WTC11 (cell line): Measurements from ENCODE around the gene DCTPP1. TPM values are rescaled to one million over a fixed set of nuclear protein-coding genes. Genes with fewer than 3 reads are reported as not detected.

Experiments used
- ATAC-seq: fragments of 200-7000 bp; cut with Tn5 transposase; 2 replicates; pipeline ENCODE4 v1.10.0; 2021; ENCODE audit warnings: mild to moderate bottlenecking, moderate library complexity
- CTCF ChIA-PET: fragments of 300-600 bp; sonication (Branson Sonifier 250); formaldehyde crosslinking; loops from one replicate; lab custom pipeline; 2021; ENCODE audit warnings: antibody characterized with exemption; lab: Charles Lee
- POLR2A ChIA-PET: fragments of 350-600 bp; sonication (Branson Sonifier 250); formaldehyde crosslinking; loops from one replicate; lab custom pipeline; 2021; ENCODE audit warnings: antibody characterized with exemption; lab: Charles Lee
- DNase-seq: peaks from one replicate; pipeline ENCODE4 v3.0.0; 2021; ENCODE audit warnings: low spot score
- H3K27ac Mint-ChIP-seq: 2 replicates; pipeline ENCODE4 v1.8.0; 2021; ENCODE audit warnings: mixed read lengths
- H3K27me3 Mint-ChIP-seq: 2 replicates; pipeline ENCODE4 v1.8.0; 2021; ENCODE audit warnings: low read depth, mild to moderate bottlenecking, moderate library complexity, mixed read lengths
- H3K36me3 Mint-ChIP-seq: 2 replicates; pipeline ENCODE4 v1.8.0; 2021; ENCODE audit warnings: mixed read lengths
- H3K4me1 Mint-ChIP-seq: 2 replicates; pipeline ENCODE4 v1.8.0; 2022; ENCODE audit warnings: mixed read lengths
- H3K4me3 Mint-ChIP-seq: 2 replicates; pipeline ENCODE4 v1.8.0; 2021; ENCODE audit warnings: mild to moderate bottlenecking, moderate library complexity, mixed read lengths
- H3K9me3 Mint-ChIP-seq: 2 replicates; pipeline ENCODE4 v1.8.0; 2021; ENCODE audit warnings: mixed read lengths
- CREM ChIP-seq: sonication (generic); formaldehyde crosslinking; IDR thresholded peaks from 2 replicates; pipeline ENCODE4 v1.8.1; 2022; ENCODE audit warnings: mild to moderate bottlenecking, missing genetic modification reagents, moderate library complexity
- E2F5 ChIP-seq: sonication (generic); formaldehyde crosslinking; IDR thresholded peaks from 2 replicates; pipeline ENCODE4 v1.8.1; 2022; ENCODE audit warnings: mild to moderate bottlenecking, moderate library complexity, missing genetic modification reagents
- ELF4 ChIP-seq: sonication (generic); formaldehyde crosslinking; IDR thresholded peaks from 2 replicates; pipeline ENCODE4 v1.8.1; 2022; ENCODE audit warnings: low read depth, mild to moderate bottlenecking, moderate library complexity, missing genetic modification reagents
- FOXJ3 ChIP-seq: sonication (generic); formaldehyde crosslinking; IDR thresholded peaks from 2 replicates; pipeline ENCODE4 v1.9.0; 2021; ENCODE audit warnings: missing genetic modification reagents, mild to moderate bottlenecking, borderline replicate concordance
- FOXK1 ChIP-seq: sonication (generic); formaldehyde crosslinking; IDR thresholded peaks from 2 replicates; pipeline ENCODE4 v1.8.0; 2022; ENCODE audit warnings: mild to moderate bottlenecking, moderate library complexity, missing genetic modification reagents
- FOXP1 ChIP-seq: sonication (generic); formaldehyde crosslinking; IDR thresholded peaks from 2 replicates; pipeline ENCODE4 v1.8.0; 2022; ENCODE audit warnings: missing genetic modification reagents, mild to moderate bottlenecking, moderate library complexity, borderline replicate concordance
- IRF2 ChIP-seq: sonication (generic); formaldehyde crosslinking; IDR thresholded peaks from 2 replicates; pipeline ENCODE4 v1.8.0; 2022; ENCODE audit warnings: low read depth, missing genetic modification reagents, borderline replicate concordance
- KAT7 ChIP-seq: sonication (generic); formaldehyde crosslinking; IDR thresholded peaks from 2 replicates; pipeline ENCODE4 v1.8.1; 2023; ENCODE audit warnings: missing genetic modification reagents, mild to moderate bottlenecking, borderline replicate concordance
- MXD4 ChIP-seq: fragments of 250-450 bp; sonication (Bioruptor Pico); IDR thresholded peaks from 2 replicates; pipeline ENCODE4 v1.8.0; 2021; ENCODE audit warnings: mild to moderate bottlenecking, moderate library complexity, borderline replicate concordance
- NR2C2 ChIP-seq: sonication (generic); formaldehyde crosslinking; IDR thresholded peaks from 2 replicates; pipeline ENCODE4 v1.8.0; 2022; ENCODE audit warnings: mild to moderate bottlenecking, missing genetic modification reagents
- NR3C1 ChIP-seq: sonication (generic); formaldehyde crosslinking; conservative IDR thresholded peaks from 2 replicates; pipeline ENCODE4 v1.8.1; 2023; ENCODE audit warnings: low read depth, mild to moderate bottlenecking, missing genetic modification reagents
- SMAD4 ChIP-seq: sonication (generic); formaldehyde crosslinking; IDR thresholded peaks from 2 replicates; pipeline ENCODE4 v1.8.0; 2022; ENCODE audit warnings: mild to moderate bottlenecking, missing genetic modification reagents
- SOX15 ChIP-seq: fragments of 250-450 bp; sonication (Bioruptor Pico); IDR thresholded peaks from 2 replicates; pipeline ENCODE4 v1.9.0; 2021; ENCODE audit warnings: mild to moderate bottlenecking
- TCF7 ChIP-seq: sonication (generic); formaldehyde crosslinking; IDR thresholded peaks from 2 replicates; pipeline ENCODE4 v1.8.0; 2022; ENCODE audit warnings: mild to moderate bottlenecking, low read depth, missing genetic modification reagents, moderate library complexity
- TP53 ChIP-seq: sonication (generic); formaldehyde crosslinking; IDR thresholded peaks from 2 replicates; pipeline ENCODE4 v1.8.1; 2023; ENCODE audit warnings: mild to moderate bottlenecking, missing genetic modification reagents
- ZBTB21 ChIP-seq: sonication (generic); formaldehyde crosslinking; IDR thresholded peaks from 2 replicates; pipeline ENCODE4 v1.8.1; 2023; ENCODE audit warnings: mild to moderate bottlenecking, missing genetic modification reagents, borderline replicate concordance
- ZNF416 ChIP-seq: fragments of 250-450 bp; sonication (Bioruptor Pico); IDR thresholded peaks from 2 replicates; pipeline ENCODE4 v1.9.0; 2021; ENCODE audit warnings: mild to moderate bottlenecking, inconsistent platforms
- ZNF423 ChIP-seq: fragments of 250-450 bp; sonication (Bioruptor Pico); IDR thresholded peaks from 2 replicates; pipeline ENCODE4 v2.1.2; 2022; ENCODE audit warnings: mild to moderate bottlenecking, moderate library complexity
- ZNF512 ChIP-seq: sonication (generic); formaldehyde crosslinking; IDR thresholded peaks from 2 replicates; pipeline ENCODE4 v1.8.1; 2022; ENCODE audit warnings: missing genetic modification reagents, borderline replicate concordance
- total RNA-seq: library from RNA; stranded (reverse); gene quantifications from 3 replicates; pipeline ENCODE4 v1.2.3, GENCODE V29; 2021
- TF ChIP-seq, protein P1 (sequence below): sonication (generic); formaldehyde crosslinking; IDR thresholded peaks from 2 replicates; pipeline ENCODE4 v1.8.1; 2022; ENCODE audit warnings: mild to moderate bottlenecking, missing genetic modification reagents, moderate library complexity, borderline replicate concordance
- TF ChIP-seq, protein P2 (sequence below): sonication (generic); formaldehyde crosslinking; conservative IDR thresholded peaks from 2 replicates; pipeline ENCODE4 v1.8.1; 2022; ENCODE audit warnings: mild to moderate bottlenecking, missing genetic modification reagents

DCTPP1 gene
- total RNA-seq, 1 experiment from 2014 or later = 70.5 TPM

DNA sequence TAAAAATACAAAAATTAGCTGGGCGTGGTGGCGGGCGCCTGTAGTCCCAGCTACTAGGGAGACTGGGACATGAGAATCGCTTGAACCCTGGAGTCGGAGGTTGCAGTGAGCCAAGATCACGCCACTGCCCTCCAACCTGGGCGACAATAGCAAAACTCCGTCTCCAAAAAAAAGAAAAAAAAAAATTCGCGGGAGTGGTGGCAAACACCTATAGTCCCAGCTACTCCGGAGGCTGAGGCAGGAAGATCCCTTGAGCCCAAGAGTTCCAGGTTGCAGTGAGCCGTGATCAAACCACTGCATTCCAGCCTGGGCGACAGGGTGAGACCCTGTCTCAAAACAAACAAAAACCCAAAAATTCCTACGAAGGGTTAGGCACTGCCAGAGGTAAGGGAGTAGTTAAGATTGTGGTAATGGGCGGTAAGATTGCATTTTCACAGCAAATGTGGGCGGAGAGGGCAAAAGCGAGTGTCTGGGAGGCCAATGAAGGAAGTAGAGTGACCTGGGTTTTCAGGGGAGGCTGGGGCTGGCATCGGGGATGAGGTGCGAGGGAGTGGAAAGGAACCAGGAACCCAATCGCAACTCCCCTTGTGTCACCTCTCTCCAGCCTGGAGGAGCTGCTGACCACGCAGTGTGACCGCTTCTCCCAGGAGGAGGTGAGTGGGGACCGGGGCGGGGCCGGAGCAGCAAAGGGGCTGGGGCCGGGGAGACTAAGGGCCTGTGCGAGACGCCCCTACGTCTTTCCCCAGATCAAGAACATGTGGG is 52.6 kb downstream of the DCTPP1 start:
- TF ChIP-seq ZNF416 (CRISPR knock-in tag) (no peak), KAT7 (CRISPR knock-in tag) (no peak), SMAD4 (no peak)
- ATAC-seq = no peak
- ChIA-PET POLR2A (interaction anchor here (0.6 to 2.3 kb wide), 4 partner anchors 18 to 346 kb away, joined by 3 to 9 read pairs (median 4); partner anchors contain the start of genes TLCD3B and ZNF48), CTCF (interaction anchor here (0.6 to 1.8 kb wide), 3 partner anchors 32 to 233 kb away, joined by 3 to 6 read pairs (median 4); partner anchors contain the start of gene DCTPP1)
- H3K36me3 Mint-ChIP-seq = 0 out of 2 replicates have a peak, but pooled peaks cover 2% of the 10 kb centered on the region
- peaks cover 3% of the 10 kb centered on the region; the same call in 1 of the 2 replicates for H3K27me3 Mint-ChIP-seq
- peaks cover 14% of the 10 kb centered on the region for H3K4me1 Mint-ChIP-seq
- peak overlapping the region; percentile 100 for H3K27ac Mint-ChIP-seq
- no peaks in the 10 kb centered on the region for H3K9me3 Mint-ChIP-seq
- DNase-seq = no peak
- H3K4me3 Mint-ChIP-seq = peak overlapping the region; percentile 96

DNA sequence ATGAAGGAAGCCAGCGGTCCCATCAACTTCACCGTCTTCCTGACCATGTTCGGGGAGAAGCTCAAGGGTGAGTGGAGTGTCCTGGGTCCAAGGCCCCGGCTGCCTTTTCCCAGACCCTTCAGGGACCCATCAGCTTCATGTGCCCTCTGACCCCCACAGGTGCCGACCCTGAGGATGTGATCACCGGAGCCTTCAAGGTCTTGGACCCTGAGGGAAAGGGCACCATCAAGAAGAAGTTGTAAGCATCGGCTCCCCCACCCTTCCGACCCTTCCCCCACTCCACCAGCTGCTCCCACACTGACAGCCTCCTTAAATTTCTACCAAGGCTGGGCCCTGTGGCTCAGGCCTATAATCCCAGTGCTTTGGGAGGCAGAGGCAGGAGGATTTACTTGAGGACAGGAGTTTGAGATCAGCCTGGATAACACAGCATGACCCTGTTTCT is 53.3 kb downstream of the DCTPP1 start:
- H3K4me3 Mint-ChIP-seq = 0 out of 2 replicates have a peak overlapping the region, but pooled peaks have one; percentile 96
- TF ChIP-seq FOXP1 (CRISPR knock-in tag) (no peak), TCF7 (CRISPR knock-in tag) (no peak), SOX15 (no peak), MXD4 (no peak), CREM (CRISPR knock-in tag) (no peak), E2F5 (no peak), FOXJ3 (no peak), IRF2 (CRISPR knock-in tag) (no peak), ZNF423 (CRISPR knock-in tag) (no peak), NR2C2 (no peak), ELF4 (no peak), TP53 (CRISPR knock-in tag) (no peak), FOXK1 (CRISPR knock-in tag) (no peak), ZBTB21 (CRISPR knock-in tag) (no peak), ZNF512 (CRISPR knock-in tag) (no peak), NR3C1 (CRISPR knock-in tag) (no peak)
- TF ChIP-seq, protein P1, sequence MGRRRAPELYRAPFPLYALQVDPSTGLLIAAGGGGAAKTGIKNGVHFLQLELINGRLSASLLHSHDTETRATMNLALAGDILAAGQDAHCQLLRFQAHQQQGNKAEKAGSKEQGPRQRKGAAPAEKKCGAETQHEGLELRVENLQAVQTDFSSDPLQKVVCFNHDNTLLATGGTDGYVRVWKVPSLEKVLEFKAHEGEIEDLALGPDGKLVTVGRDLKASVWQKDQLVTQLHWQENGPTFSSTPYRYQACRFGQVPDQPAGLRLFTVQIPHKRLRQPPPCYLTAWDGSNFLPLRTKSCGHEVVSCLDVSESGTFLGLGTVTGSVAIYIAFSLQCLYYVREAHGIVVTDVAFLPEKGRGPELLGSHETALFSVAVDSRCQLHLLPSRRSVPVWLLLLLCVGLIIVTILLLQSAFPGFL (CRISPR knock-in tag) = no peak
- TF ChIP-seq, protein P2, sequence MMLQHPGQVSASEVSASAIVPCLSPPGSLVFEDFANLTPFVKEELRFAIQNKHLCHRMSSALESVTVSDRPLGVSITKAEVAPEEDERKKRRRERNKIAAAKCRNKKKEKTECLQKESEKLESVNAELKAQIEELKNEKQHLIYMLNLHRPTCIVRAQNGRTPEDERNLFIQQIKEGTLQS (CRISPR knock-in tag) = no peak

More for the DNA sequence above, 53.3 kb downstream of the DCTPP1 start:
- ChIA-PET POLR2A (interaction anchor here (2.3 kb wide), 1 partner anchor 19 kb away, joined by 9 read pairs; the partner anchor contains the start of gene ZNF48), CTCF (interaction anchor here (1.5 to 1.8 kb wide), 2 partner anchors 33 to 53 kb away, joined by 4 to 6 read pairs; partner anchors contain the start of gene DCTPP1)
- ATAC-seq (no peak), DNase-seq (no peak)
- Mint-ChIP-seq H3K27me3 (peaks cover 3% of the 10 kb centered on the region; the same call in 1 of the 2 replicates), H3K9me3 (no peaks in the 10 kb centered on the region), H3K36me3 (0 out of 2 replicates have a peak, but pooled peaks cover 2% of the 10 kb centered on the region), H3K4me1 (peaks cover 20% of the 10 kb centered on the region), H3K27ac (no peak overlapping the region)
